Mesothelial cell of epicardium (in vitro differentiated cells): ENCODE measurements around the gene NOTCH1. TPM values are rescaled to one million over a fixed set of nuclear protein-coding genes. Genes with fewer than 3 reads are reported as not detected.

Experiments used
- DNase-seq, 2 experiments: peaks; one replicate each; pipeline ENCODE4 v3.0.0; 2021; ENCODE audit warnings: low spot score in 2 of 2; ENCODE audit not compliant: unreplicated experiment in 2 of 2
- H3K27ac Mint-ChIP-seq: 2 replicates; pipeline ENCODE4 v1.8.0; 2021; ENCODE audit warnings: mixed read lengths
- H3K27me3 Mint-ChIP-seq: 2 replicates; pipeline ENCODE4 v1.8.0; 2021; ENCODE audit warnings: low read depth, mixed read lengths
- H3K36me3 Mint-ChIP-seq: 2 replicates; pipeline ENCODE4 v1.8.0; 2021; ENCODE audit warnings: mixed read lengths
- H3K4me1 Mint-ChIP-seq: 2 replicates; pipeline ENCODE4 v1.8.0; 2021; ENCODE audit warnings: mixed read lengths
- H3K4me3 Mint-ChIP-seq: 2 replicates; pipeline ENCODE4 v1.8.0; 2021; ENCODE audit warnings: mild to moderate bottlenecking, moderate library complexity, mixed read lengths
- H3K9me3 Mint-ChIP-seq: 2 replicates; pipeline ENCODE4 v1.8.0; 2021; ENCODE audit warnings: mixed read lengths
- total RNA-seq: library from RNA; stranded (reverse); gene quantifications from 3 replicates; pipeline ENCODE4 v1.2.1, GENCODE V29; 2021
- TF ChIP-seq, protein P1 (sequence below): fragments of 200-600 bp; sonication (generic); IDR thresholded peaks from one replicate; pipeline ENCODE4 v1.5.0; 2021; ENCODE audit warnings: antibody characterized with exemption; ENCODE audit not compliant: unreplicated experiment

NOTCH1 gene
- total RNA-seq, 1 donor from 2014 or later = 107 TPM

DNA sequence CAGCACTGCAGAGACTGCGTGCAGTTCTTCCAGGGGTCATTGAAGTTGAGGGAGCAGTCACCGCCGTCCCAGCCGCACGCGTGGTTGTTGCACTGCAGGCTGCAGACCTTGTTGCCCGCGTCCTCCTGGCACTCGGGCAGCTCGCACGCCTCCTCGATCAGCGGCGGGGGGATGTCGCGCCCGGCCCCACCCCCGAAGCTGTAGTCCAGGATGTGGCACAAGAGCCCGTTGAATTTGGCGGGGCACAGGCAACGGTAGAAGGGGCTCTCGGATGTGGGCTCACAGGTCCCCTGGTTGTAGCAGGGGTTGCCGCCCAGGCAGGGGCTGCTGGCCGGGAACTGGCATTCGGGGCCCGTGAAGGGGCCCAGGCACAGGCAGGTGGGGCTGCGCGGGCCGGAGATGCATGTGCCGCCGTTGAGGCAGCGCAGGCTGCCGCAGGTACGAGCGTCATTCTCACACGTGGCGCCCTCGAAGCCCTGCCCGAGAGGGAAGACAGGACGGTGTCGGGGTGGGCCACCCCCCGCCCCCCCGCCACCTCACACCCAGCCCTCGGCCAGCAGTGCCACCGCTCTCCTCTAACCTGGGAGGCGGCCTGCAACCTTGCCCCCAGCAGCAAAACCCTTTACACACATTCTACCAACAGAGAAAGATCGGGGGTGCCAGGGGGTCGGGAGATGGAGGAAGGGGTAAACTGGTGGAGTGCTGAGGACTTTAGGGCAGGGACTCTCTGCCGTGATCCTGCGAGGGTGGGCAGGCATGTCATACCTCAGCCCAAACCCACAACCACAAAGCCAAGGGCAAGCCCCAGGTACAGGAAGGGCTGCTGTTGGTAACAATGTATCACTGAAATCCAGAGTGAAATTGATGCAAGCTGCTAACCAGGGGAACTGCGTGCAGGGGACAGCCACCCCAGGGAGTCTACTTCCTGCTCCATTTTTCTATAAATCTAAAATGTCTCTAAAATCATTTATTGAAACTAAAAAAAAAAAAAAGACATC is 40.1 kb downstream of the NOTCH1 start:
- no peaks in the 10 kb centered on the region for H3K27me3 Mint-ChIP-seq
- H3K27ac Mint-ChIP-seq = no peak overlapping the region
- H3K4me3 Mint-ChIP-seq = no peak overlapping the region
- TF ChIP-seq, protein P1, sequence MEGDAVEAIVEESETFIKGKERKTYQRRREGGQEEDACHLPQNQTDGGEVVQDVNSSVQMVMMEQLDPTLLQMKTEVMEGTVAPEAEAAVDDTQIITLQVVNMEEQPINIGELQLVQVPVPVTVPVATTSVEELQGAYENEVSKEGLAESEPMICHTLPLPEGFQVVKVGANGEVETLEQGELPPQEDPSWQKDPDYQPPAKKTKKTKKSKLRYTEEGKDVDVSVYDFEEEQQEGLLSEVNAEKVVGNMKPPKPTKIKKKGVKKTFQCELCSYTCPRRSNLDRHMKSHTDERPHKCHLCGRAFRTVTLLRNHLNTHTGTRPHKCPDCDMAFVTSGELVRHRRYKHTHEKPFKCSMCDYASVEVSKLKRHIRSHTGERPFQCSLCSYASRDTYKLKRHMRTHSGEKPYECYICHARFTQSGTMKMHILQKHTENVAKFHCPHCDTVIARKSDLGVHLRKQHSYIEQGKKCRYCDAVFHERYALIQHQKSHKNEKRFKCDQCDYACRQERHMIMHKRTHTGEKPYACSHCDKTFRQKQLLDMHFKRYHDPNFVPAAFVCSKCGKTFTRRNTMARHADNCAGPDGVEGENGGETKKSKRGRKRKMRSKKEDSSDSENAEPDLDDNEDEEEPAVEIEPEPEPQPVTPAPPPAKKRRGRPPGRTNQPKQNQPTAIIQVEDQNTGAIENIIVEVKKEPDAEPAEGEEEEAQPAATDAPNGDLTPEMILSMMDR = no peak
- peaks cover 6% of the 10 kb centered on the region for H3K36me3 Mint-ChIP-seq
- no peak for DNase-seq
- no peaks in the 10 kb centered on the region for H3K9me3 Mint-ChIP-seq
- no peaks in the 10 kb centered on the region for H3K4me1 Mint-ChIP-seq

DNA sequence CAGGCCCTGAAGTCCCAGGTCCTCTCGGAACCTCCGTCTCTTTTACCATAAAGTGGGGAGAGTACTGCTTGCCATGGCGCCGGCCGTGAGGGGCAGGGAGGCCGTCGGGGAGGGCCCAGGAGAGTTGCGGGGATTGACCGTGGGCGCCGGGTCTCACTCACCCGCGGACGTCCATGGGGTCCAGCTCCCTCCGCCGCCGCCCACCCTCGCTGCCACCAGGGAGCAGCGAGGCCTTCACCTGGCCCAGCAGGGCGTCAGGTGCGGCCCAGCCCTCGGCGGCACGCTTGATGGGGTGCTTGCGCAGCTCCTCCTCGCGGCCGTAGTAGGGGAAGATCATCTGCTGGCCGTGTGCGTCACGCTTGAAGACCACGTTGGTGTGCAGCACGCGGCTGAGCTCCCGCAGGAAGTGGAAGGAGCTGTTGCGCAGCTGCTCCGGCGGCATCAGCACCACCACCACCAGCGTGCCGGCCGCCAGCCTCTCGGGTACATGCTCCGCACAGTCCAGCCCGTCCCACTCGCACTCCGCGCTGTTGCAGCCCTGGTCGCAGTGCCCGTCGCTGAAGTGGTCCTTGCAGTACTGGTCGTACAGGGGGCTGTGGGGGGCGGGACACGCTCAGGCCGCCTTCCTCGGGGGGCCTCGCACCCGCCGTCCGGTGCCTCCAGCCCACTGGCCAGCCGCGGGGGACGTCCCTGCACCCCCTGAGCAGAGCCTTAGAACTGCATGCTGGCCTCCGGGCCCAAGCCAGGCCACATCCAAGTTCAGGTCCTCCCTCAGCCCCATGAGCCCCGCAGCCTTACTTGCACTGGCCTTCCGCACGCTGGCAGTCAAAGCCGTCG is 41.1 kb downstream of the NOTCH1 start:
- H3K4me1 Mint-ChIP-seq = no peaks in the 10 kb centered on the region
- no peak for DNase-seq
- H3K4me3 Mint-ChIP-seq = no peak overlapping the region
- no peaks in the 10 kb centered on the region for H3K27me3 Mint-ChIP-seq
- TF ChIP-seq, protein P1 = no peak
- no peak overlapping the region for H3K27ac Mint-ChIP-seq
- peaks cover 8% of the 10 kb centered on the region for H3K36me3 Mint-ChIP-seq
- no peaks in the 10 kb centered on the region for H3K9me3 Mint-ChIP-seq

DNA sequence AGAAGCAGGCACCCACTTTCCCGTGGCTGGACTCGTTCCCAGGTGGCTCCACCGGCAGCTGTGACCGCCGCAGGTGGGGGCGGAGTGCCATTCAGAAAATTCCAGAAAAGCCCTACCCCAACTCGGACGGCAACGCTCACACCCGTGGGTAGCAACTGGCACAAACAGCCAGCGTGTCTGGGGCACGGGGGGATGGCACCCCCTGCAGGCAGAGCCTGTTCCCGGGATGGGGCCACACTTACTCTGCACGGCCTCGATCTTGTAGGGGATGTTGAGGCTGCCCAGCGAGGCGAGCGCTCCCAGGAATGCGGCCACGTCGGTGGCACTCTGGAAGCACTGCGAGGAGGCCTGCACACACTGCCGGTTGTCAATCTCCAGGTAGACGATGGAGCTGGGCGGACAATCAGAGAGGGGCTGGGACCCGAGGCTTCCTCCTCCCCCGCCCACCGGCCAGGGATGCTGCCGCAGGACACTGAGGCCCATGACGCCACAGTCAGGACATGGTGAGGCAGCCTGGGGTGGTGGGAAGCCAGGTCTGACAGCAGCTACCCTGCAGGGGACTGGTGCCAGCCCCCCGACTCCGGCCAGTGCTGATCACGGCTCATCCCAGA is 42.8 kb downstream of the NOTCH1 start:
- no peaks in the 10 kb centered on the region for H3K9me3 Mint-ChIP-seq
- DNase-seq = no peak
- no peak overlapping the region for H3K27ac Mint-ChIP-seq
- peaks cover 13% of the 10 kb centered on the region for H3K36me3 Mint-ChIP-seq
- TF ChIP-seq, protein P1 = no peak
- H3K4me3 Mint-ChIP-seq = no peak overlapping the region
- H3K4me1 Mint-ChIP-seq = no peaks in the 10 kb centered on the region
- no peaks in the 10 kb centered on the region for H3K27me3 Mint-ChIP-seq

GRCh38 chr9:136502196-136502595 is 43.7 kb downstream of the NOTCH1 start:
- no peaks in the 10 kb centered on the region for H3K27me3 Mint-ChIP-seq
- TF ChIP-seq, protein P1 = no peak
- H3K27ac Mint-ChIP-seq = no peak overlapping the region
- H3K4me1 Mint-ChIP-seq = no peaks in the 10 kb centered on the region
- H3K9me3 Mint-ChIP-seq = no peaks in the 10 kb centered on the region
- no peak overlapping the region for H3K4me3 Mint-ChIP-seq
- DNase-seq = no peak
- peaks cover 13% of the 10 kb centered on the region for H3K36me3 Mint-ChIP-seq

GRCh38 chr9:136501686-136502085 is 44.2 kb downstream of the NOTCH1 start:
- Mint-ChIP-seq H3K27ac (no peak overlapping the region), H3K36me3 (peaks cover 13% of the 10 kb centered on the region), H3K4me1 (no peaks in the 10 kb centered on the region), H3K27me3 (no peaks in the 10 kb centered on the region), H3K4me3 (no peak overlapping the region), H3K9me3 (no peaks in the 10 kb centered on the region)
- TF ChIP-seq, protein P1 = no peak
- DNase-seq = no peak
